ENCODE results near the gene HIVEP1.

The HIVEP1 gene

GRCh38 chr6:12132351-12133222 is 120.5 kb downstream of the HIVEP1 start:
- Histone ChIP-seq H3K9me3 (ENCODE audit: control insufficient read depth, low read length) (no peaks in the 10 kb centered on the region), H3K4me2 (ENCODE audit: low read length) (no peak overlapping the region), H3K27me3 (ENCODE audit: control insufficient read depth, insufficient read depth, low read length) (no peaks in the 10 kb centered on the region), H3K36me3 (ENCODE audit: control insufficient read depth, insufficient read depth, low read length) (no peaks in the 10 kb centered on the region), H3K79me2 (no peaks in the 10 kb centered on the region), H2AFZ (no peak overlapping the region), H3K27ac (no peak overlapping the region), H3K4me1 (no peaks in the 10 kb centered on the region), H3K9ac (no peak overlapping the region), H3K4me3 (ENCODE audit: low read depth, low read length) (no peak overlapping the region)
- TF ChIP-seq CTCF (IDR thresholded peaks at IDR 0.05): no peak

GRCh38 chr6:12134581-12134980 is 122.5 kb downstream of the HIVEP1 start:
- Histone ChIP-seq H3K27me3 (ENCODE audit: control insufficient read depth, insufficient read depth, low read length) (no peaks in the 10 kb centered on the region), H2AFZ (no peak overlapping the region), H3K36me3 (ENCODE audit: control insufficient read depth, insufficient read depth, low read length) (no peaks in the 10 kb centered on the region), H3K79me2 (no peaks in the 10 kb centered on the region), H3K4me3 (ENCODE audit: low read depth, low read length) (no peak overlapping the region), H3K9ac (no peak overlapping the region), H3K9me3 (ENCODE audit: control insufficient read depth, low read length) (no peaks in the 10 kb centered on the region), H3K4me1 (no peaks in the 10 kb centered on the region), H3K27ac (no peak overlapping the region), H3K4me2 (ENCODE audit: low read length) (no peak overlapping the region)
- no peak for TF ChIP-seq CTCF (IDR thresholded peaks at IDR 0.05)

GRCh38 chr6:12134991-12135390 is 122.9 kb downstream of the HIVEP1 start:
- H3K27me3 ChIP-seq (ENCODE audit: control insufficient read depth, insufficient read depth, low read length): no peaks in the 10 kb centered on the region
- no peak for TF ChIP-seq CTCF (IDR thresholded peaks at IDR 0.05)
- no peak overlapping the region for H3K9ac ChIP-seq
- no peak overlapping the region for H2AFZ ChIP-seq
- no peak overlapping the region for H3K4me3 ChIP-seq (ENCODE audit: low read depth, low read length)
- H3K79me2 ChIP-seq: no peaks in the 10 kb centered on the region
- no peak overlapping the region for H3K27ac ChIP-seq
- no peaks in the 10 kb centered on the region for H3K9me3 ChIP-seq (ENCODE audit: control insufficient read depth, low read length)
- no peak overlapping the region for H3K4me2 ChIP-seq (ENCODE audit: low read length)
- no peaks in the 10 kb centered on the region for H3K4me1 ChIP-seq
- no peaks in the 10 kb centered on the region for H3K36me3 ChIP-seq (ENCODE audit: control insufficient read depth, insufficient read depth, low read length)

GRCh38 chr6:12136905-12137304 is 124.8 kb downstream of the HIVEP1 start:
- Histone ChIP-seq H3K9ac (no peak overlapping the region), H3K4me3 (ENCODE audit: low read depth, low read length) (no peak overlapping the region), H3K36me3 (ENCODE audit: control insufficient read depth, insufficient read depth, low read length) (no peaks in the 10 kb centered on the region), H3K4me1 (no peaks in the 10 kb centered on the region), H3K4me2 (ENCODE audit: low read length) (no peak overlapping the region), H3K79me2 (no peaks in the 10 kb centered on the region), H3K27me3 (ENCODE audit: control insufficient read depth, insufficient read depth, low read length) (no peaks in the 10 kb centered on the region), H2AFZ (no peak overlapping the region), H3K9me3 (ENCODE audit: control insufficient read depth, low read length) (no peaks in the 10 kb centered on the region), H3K27ac (no peak overlapping the region)
- no peak for TF ChIP-seq CTCF (IDR thresholded peaks at IDR 0.05)

- no peak overlapping the region for H3K9ac ChIP-seq
- no peaks in the 10 kb centered on the region for H3K4me1 ChIP-seq
- no peak overlapping the region for H3K4me3 ChIP-seq (ENCODE audit: low read depth, low read length)
- no peak overlapping the region for H3K4me2 ChIP-seq (ENCODE audit: low read length)
- H3K27me3 ChIP-seq (ENCODE audit: control insufficient read depth, insufficient read depth, low read length): no peaks in the 10 kb centered on the region
- no peak for TF ChIP-seq CTCF (IDR thresholded peaks at IDR 0.05)
- H3K27ac ChIP-seq: no peak overlapping the region
- H3K79me2 ChIP-seq: no peaks in the 10 kb centered on the region
- no peak overlapping the region for H2AFZ ChIP-seq
- H3K36me3 ChIP-seq (ENCODE audit: control insufficient read depth, insufficient read depth, low read length): no peaks in the 10 kb centered on the region
- no peaks in the 10 kb centered on the region for H3K9me3 ChIP-seq (ENCODE audit: control insufficient read depth, low read length)
Measured at GRCh38 chr6:12137480-12137879, 125.4 kb downstream of the HIVEP1 start.
